LNCaP clone FGC (cell line): ENCODE measurements around the gene MACROD1.

Experiments
- DNase-seq: peaks from one replicate; pipeline ENCODE4 v3.0.0-alpha.2; 2011; ENCODE audit warnings: low read depth
- H3K4me3 ChIP-seq: 2 replicates; pipeline ENCODE4 v1.5.1; 2011; ENCODE audit warnings: mild to moderate bottlenecking, low read depth, low read length, control low read depth
- CTCF ChIP-seq: IDR thresholded peaks from 2 replicates; pipeline ENCODE4 v1.5.1; 2012; ENCODE audit warnings: mild to moderate bottlenecking; ENCODE audit not compliant: control insufficient read depth, insufficient read depth; ENCODE audit errors: extremely low read depth

The MACROD1 gene

GRCh38 chr11:64185175-64185692 is 19.3 kb upstream of the MACROD1 start:
- peak overlapping the region; percentile 60; the same call in 1 of the 2 replicates for H3K4me3 ChIP-seq
- DNase-seq = peak; percentile 58
- TF ChIP-seq CTCF = no peak

GRCh38 chr11:64183890-64184289 is 18.0 kb upstream of the MACROD1 start:
- no peak overlapping the region for H3K4me3 ChIP-seq
- TF ChIP-seq CTCF = no peak
- no peak for DNase-seq

GRCh38 chr11:64181506-64182411 is 15.8 kb upstream of the MACROD1 start:
- DNase-seq = no peak
- TF ChIP-seq CTCF = no peak
- no peak overlapping the region for H3K4me3 ChIP-seq

GRCh38 chr11:64180891-64181290 is 15.0 kb upstream of the MACROD1 start:
- H3K4me3 ChIP-seq = no peak overlapping the region
- DNase-seq = no peak
- no peak for TF ChIP-seq CTCF

GRCh38 chr11:64178951-64179639 is 13.2 kb upstream of the MACROD1 start:
- TF ChIP-seq CTCF = no peak
- H3K4me3 ChIP-seq = no peak overlapping the region
- no peak for DNase-seq

GRCh38 chr11:64178203-64178602 is 12.3 kb upstream of the MACROD1 start:
- H3K4me3 ChIP-seq = no peak overlapping the region
- no peak for DNase-seq
- no peak for TF ChIP-seq CTCF
